Measurements from ENCODE around the gene B3GNT3. TPM values are rescaled to one million over a fixed set of nuclear protein-coding genes. Genes with fewer than 3 reads are reported as not detected.

Gene B3GNT3
- total and polyA plus RNA-seq, 9 of the 15 experiments (the other 6 are each of a cell fraction or from before 2014, with no cell fraction given): 0.06 to 0.11 (median 0.07) TPM; not detected in 6

DNA sequence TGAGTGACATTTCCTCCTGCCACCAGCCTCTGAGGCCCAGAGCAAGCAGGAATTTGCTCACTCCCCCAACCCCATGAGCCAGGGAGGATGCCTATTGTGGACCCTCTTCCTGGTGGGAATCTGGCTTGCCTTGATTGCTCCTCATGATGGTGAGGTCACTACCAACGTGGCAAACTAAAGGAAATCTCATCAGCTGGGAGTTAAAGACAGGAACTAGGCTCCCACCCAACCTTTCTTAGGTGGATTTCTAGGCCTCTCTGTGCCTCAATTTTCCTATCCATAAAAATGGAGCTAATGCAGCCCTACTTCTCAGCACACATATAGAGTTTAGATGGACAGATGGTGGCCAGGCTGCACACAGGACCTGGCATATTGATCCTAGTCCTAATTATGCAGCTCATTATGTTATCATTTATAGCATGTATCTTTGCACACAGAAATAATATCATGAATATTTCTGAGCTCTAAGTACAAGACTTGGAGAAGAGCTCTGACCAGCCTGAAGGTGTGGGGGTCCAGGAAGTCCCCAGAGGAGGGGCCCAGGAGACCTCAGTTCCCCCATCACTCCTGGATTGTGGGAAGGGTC lies 2.0 kb downstream of the B3GNT3 start:
- H2AFZ ChIP-seq (ENCODE audit: low read depth, low read length): no peak overlapping the region
- no peaks in the 10 kb centered on the region for H4K20me1 ChIP-seq (replicated peaks; ENCODE audit: control insufficient read depth, insufficient read depth, low read length)
- H3K79me2 ChIP-seq (ENCODE audit: control insufficient read depth, insufficient read depth, low read length): no peaks in the 10 kb centered on the region
- H3K27me3 ChIP-seq (ENCODE audit: control insufficient read depth in 2 of 2, insufficient read depth in 2 of 2, low read length in 2 of 2): peaks cover 4 to 24% of the 10 kb centered on the region in 2 experiments; a peak in 3 of 5 replicates
- no peak overlapping the region for H3K27ac ChIP-seq (ENCODE audit: extremely low read depth, low read depth, low read length)
- WGBS (ENCODE audit: insufficient coverage, low coverage, missing lambda C conversion rate): 0% methylated on average over 1 of the region's 1 CpG
- no peak for ATAC-seq
- intact Hi-C loops (cut with micrococcal nuclease) (no loop called here), in situ Hi-C loops (cut with MboI) (no loop called here)
- DNase-seq (ENCODE audit: extremely low read depth in 1 of 4, low spot score in 3 of 4): no peak
- H3K9me1 ChIP-seq (ENCODE audit: control insufficient read depth, insufficient read depth, low read length): no peaks in the 10 kb centered on the region
- no peaks in the 10 kb centered on the region for H3K9me3 ChIP-seq (replicated peaks; ENCODE audit: control insufficient read depth, insufficient read depth, low read depth, low read length)
- peaks cover 10 to 26% of the 10 kb centered on the region in 2 experiments; a peak in 4 of 5 replicates for H3K4me1 ChIP-seq (replicated peaks in 1 of 2; ENCODE audit: control insufficient read depth in 2 of 2, insufficient read depth in 2 of 2, low read length in 2 of 2)
- H3K4me3 ChIP-seq: no peak overlapping the region
- no TSS peak for BruUV-seq (replicated peaks)
- ChIA-PET POLR2A (interaction anchor here (1.1 kb wide), 1 partner anchor 90 kb away, joined by 3 read pairs; no protein-coding TSS in a partner anchor), CTCF (ENCODE audit: low intra/inter-chr PET ratio) (no interaction called here)
- H3K9ac ChIP-seq (ENCODE audit: insufficient read depth in 1 of 2, low read depth in 2 of 2, low read length in 2 of 2): no peak overlapping the region; a peak in 1 of 4 replicates
- FAIRE-seq: no peak
- TF ChIP-seq ATF3 (IDR thresholded peaks at IDR 0.05) (no peak), ATF3 (CRISPR knock-in tag; conservative IDR thresholded peaks at IDR 0.05) (no peak), RBM25 (IDR thresholded peaks at IDR 0.05; ENCODE audit: low read depth, low read length, severe bottlenecking) (peak; percentile 70), BCOR (IDR thresholded peaks at IDR 0.05) (peak; percentile 72), FIP1L1 (IDR thresholded peaks at IDR 0.05; ENCODE audit: low read depth, low read length, poor library complexity, severe bottlenecking) (no peak)
- H3K36me3 ChIP-seq (ENCODE audit: control insufficient read depth, insufficient read depth, low read length): no peaks in the 10 kb centered on the region
- no peak overlapping the region for H3K4me2 ChIP-seq (ENCODE audit: insufficient read depth, low read length)

Measured in K562 (cell line).